NCI-H345 (cell line): ENCODE data around the gene GOLGA8B.
"Not testable (repeated sequence)": the region's sequence is repeated elsewhere in the genome, so short reads cannot be mapped to it uniquely, and the experiment has no call there.

Experiments used
- DNase-seq: peaks from one replicate; lab custom pipeline; 2025; lab: John Stamatoyannopoulos, UW

Gene GOLGA8B

DNA sequence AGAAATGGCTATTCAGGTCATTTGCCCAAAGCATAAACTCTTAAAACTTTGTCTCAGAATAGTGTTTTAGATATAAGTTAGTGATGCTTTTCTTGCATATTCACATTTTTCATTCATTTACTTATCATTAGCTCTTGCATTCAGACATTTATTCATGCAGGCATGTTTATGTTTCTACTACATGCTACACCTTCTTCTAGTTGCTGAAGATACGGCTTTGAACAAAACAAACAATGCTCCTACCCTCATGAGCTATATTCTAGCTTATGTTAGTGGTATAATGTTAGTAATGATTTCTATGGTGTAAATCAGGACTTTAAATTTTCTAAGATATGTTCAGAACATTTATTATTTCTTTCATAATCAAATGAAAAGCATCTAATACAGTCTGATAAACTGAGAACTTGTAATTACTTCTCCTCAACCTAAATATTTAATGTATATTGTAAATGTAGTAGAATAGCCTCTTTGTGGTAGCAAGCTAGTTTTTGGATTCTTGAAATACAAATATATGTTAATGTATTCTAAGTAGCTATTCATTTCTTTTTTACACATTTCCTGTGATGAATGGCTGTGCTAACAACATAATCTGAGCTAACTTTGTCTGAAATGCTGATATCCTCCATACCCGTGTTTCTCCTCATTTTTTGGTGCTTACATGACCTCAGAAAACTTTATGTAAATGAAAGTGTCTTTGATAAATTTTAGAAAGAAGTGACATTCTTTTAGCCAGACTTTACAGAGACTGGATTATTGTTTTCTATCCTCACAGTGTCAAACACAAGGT is 15.5 kb upstream of the GOLGA8B start:
- DNase-seq = no peak

DNA sequence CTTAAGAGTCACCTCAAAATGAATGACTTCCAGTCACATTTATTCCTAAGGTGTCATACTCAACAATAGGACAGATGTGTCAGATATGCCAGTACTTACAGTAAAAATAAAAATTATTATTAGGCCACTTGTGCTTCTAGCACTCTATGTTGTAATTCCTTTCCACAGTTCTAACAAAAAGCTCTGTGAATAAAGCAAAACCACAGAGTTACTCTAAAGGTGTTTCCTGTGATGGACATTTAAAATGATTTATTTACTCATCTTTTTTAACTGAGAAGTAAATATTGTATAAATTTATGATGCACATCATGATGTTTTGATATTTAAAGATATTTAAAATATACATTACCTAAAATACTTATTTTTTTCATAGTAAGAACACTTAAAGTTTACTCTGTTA is 13.9 kb upstream of the GOLGA8B start:
- no peak for DNase-seq

DNA sequence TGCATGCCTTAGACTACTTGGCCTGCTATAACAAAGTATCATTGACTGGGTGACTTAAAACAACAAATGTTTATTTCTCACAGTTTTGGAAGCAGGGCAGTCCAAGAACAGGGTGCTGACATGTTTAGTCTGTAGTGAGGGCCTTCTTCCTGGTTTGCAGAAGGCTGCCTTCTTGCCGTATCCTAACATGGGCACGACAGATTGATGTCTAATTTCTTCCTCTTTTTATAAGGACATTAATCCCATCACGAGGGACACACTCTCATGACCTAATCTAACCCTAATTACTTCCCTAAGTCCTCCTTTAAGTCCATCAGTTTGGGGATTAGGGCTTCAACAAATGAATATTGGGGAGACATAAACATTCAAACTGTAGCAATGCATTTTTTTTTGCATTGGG is 10.9 kb upstream of the GOLGA8B start:
- DNase-seq = no peak

DNA sequence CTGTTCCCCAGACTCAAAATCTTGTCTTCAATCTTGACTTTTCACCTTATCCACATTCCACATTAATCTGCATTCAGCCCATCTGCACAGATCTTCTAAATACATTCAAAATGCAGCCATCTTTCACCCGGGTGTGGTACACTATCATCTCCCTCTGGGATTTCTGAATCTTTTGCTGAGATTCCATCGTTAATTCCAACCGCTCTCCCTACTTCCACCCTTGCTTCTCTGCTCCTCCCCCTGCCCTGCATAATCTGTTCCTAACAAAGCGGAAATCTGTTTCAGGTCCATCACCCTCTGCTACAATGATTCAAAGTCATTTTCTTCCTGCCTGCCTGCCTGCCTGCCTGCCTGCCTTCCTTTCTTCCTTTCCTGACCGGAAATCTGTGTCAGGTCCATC is 7.9 kb upstream of the GOLGA8B start:
- DNase-seq = no peak

DNA sequence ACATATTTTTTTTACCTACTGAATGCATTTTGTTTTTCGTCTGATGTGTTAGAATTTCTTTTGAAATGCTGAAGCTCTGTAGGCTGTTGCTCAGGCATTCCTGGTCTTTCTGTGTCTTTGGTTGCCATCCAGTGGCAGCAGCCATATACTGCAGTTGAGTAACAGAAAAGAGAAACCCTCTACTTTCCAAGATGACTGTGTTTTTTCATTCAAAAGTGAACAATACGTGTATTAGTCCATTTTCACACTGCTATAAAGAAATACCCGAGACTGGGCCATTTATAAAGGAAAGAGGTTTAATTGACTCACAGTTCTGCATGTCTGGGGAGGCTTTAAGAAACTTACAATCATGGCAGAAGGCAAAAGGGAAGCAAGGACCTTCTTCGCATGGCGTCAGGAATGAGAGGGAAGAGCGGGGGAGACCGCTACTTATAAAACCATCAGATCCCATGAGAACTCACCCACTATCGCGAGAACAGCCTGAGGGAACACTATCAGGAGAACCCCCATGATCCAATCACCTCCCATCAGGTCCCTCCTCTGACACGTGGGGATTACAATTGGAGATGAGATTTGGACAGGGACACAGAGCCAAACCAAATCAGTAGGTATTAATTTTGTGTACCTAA is 4.7 kb upstream of the GOLGA8B start:
- peak; percentile 72 for DNase-seq

DNA sequence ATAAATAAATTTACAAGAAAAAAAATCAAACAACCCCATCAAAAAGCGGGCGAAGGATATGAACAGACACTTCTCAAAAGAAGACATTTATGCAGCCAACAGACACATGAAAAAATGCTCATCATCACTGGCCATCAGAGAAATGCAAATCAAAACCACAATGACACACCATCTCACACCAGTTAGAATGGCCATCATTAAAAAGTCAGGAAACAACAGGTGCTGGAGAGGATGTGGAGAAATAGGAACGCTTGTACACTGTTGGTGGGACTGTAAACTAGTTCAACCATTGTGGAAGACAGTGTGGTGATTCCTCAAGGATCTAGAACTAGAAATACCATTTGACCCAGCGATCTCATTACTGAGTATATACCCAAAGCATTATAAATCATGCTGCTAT is 2.5 kb upstream of the GOLGA8B start:
- DNase-seq = not testable (repeated sequence)

DNA sequence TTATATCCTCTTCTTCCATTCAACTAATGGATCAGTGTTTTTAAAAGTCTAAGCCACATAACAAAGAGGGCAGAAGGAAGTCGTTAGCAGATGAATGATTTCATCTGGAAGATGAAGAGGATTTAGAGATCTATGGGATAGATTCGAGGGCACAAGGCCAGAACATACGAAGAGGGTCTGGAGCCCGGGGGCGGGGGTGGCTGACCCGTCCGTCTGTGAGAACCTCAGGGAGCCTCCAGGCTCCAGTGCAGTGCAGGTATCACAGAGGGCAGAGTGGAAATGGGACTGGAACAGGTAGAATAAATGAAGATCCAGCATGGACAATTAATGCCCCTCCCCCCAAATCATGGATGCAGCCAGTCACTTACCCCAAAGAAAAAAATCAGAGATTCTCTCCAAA is 1.5 kb upstream of the GOLGA8B start:
- no peak for DNase-seq

DNA sequence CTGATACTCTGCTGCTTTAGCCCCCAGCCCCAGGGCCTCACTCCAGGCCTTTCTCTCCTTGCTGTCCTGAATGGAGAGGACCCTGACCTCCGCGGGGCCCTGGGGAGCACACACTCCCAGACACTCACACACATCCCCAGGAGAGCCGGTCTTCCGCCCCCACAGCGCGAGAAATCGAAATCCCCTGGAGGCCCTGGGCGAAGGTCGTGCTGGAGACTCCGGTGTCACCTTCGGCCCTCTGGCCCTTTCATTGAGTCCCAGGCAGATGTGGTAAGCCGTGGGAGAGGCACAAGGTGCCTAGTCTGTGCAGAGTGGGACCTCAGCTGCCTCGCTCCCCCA is 848 bp upstream of the GOLGA8B start:
- no peak for DNase-seq

DNA sequence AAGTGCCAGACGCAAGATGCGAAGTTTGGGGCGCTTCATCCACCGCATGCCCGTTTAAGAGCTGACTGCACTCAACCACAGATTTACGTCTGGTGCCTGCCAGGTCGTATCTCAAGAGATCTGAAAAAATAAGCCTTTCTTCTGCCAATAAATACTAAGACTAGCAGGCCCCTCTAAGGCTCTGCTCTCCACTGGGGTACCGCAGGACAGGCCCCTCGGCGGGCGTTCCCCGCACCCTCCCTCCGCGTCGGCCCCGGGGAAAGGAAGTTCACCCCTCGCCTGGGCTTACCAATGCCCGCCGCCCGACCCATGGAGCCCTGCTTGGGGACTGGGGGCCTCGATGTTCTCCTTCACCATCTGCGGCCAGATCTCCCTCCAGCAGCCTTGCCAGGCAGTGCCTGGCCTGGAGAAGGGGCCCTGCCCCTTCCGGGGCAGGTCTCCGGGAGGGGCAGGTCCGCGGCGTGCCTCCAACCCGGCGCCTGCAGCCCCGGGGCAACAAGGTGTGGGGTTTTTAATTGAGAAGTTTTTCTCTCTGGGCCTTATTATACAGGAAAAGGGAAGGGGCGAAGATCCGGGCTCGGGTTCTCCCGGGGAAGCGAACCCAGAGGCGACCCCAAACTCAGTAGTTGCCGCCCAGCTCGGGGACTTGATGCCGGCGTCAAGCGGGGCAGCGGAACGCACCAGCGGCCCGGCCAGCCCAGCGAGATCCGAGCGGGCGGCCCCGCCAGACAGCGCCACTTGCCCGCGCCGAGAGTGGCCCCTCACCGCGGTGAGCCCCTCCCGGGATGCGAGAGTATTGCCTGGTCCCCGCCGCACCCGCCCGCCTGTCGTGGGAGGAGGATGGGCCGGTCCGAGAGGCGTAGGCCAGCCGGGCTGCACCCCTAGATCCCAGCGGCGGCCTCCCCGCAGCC is 735 bp downstream of the GOLGA8B start:
- DNase-seq = peak; percentile 21

DNA sequence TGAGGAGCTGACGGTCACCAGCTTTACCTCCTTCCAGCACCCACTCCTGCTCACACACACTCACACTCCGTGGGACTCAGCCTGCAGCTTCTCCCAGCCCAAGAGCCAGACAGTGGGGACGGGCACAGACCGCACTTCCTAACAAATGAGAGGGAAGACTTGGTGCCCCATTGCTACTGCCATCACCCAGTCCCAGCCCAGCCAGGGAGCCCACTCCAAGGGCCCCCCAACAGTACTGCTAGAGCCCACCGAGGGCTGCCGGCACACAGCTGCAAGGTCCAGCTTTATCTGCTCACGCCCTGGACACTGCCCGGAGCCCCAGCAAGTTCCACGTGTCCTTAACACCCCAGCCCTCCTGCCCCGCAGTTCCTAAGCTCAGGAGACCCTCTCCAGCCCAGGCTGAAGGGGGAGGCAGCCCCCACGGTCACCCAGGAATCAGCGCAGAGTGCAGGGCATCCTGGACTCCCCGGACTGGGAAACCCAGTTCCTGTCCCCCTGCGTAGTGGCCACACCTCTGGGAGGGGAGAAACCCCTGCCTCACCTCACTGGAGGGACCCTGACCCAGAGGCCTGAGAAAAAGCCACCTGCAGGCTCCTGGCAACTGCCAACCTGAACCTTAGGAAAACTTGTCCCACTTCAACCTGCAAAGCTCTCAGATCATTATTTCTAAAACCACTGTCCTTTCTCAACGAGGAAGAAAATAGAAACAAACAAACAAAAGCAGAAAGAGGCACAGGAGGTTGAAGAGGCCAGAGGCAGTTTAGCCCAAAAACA is 1.6 kb downstream of the GOLGA8B start:
- not testable (repeated sequence) for DNase-seq

DNA sequence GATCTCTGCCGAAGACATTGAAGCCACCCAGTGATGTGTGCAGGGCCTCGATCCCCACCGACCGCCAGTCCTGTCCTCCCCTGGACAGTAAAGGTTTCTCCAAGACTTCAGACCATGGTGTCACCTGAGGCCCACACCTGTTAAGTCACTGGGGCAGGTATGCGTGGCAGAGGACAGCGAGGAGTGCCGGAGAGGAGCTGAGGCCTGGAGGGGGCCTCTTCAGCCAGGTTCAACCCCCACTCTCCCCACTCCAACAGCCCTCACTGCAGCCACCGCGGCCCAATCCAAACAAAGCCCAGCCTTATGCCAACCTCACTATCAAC is 2.4 kb downstream of the GOLGA8B start:
- DNase-seq = no peak

DNA sequence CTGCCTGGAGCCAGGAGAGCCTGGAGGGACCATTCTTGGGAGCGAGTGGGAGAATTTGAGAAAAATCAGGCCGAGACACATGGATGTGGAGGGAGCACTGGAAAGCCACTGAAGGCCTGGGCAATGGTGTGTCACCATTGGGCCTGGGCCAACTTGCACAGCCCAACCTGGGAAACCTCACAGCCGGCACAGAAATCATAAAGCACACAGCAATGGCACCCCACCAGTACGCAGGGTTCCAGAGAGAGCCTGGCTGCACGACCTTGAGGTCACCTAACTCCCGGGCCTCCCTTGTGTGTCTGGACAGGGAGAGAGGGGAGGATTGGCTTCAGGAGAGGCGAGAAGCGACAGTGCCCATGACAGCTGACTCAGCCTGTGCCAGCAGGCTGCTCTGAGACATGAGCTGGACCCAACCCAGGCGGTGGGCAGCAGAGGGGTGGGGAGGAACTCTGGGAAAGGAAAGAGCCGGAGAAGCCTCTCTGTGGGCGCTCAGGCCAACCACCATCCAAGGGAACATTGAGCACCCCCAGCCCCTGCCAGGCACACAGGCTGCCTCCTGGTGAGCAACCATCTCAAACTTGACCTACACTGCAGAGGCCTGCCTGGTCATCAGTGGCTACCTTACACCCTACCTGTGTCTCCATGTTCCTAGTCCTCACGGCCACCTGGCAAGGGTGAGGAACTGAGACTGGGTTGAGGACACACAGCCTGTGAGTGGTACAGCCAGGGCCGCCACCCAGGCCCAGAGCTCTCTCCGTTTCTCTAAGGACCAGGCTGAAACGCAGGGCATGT is 3.0 kb downstream of the GOLGA8B start:
- not testable (repeated sequence) for DNase-seq

DNA sequence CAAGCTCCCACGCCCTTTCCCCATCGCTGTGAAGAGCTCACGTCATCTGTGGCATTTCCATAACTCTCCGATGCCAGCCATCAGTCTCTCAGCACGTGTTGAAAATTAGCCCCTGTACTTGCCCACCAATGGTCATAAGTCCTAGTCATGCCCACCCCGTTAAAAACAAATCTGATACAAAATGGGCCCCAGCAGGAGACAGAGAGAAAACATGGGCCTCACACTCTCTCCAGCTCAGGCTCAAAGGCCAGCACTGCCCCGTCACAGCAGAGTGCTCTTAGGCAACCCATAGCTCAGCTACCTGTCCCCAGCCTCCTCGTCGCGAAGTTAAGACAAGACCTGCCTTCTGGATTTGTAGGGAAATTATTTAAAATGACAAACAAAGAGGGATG is 5.2 kb downstream of the GOLGA8B start:
- DNase-seq = no peak

DNA sequence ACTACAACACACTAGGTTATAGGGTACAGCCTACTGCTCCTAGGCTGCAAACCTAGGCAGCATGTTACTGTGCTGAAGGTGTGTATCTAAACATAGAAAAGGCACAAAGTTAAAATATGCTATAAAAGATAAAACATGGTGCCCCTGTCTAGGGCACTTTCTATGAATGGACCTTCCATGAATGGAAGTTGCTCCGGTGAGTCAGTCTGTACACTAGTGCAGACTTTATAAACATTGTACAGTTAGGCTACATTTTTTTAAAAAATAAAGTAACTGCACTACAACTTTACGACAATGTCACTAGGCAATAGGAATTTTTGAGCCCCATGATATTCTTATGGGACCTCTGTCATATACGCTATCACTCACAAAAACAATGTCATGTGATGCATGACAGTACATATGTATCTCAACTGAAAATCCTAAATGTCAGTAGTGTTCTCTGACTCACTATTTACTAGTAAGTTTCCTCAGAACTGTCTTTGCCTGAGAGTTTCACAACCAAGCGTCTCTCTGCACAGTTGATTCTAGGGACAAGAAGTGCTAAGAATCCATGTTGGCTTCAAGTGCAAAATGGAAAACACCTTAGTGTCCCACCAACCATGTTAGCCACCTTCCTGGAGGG is 5.7 kb downstream of the GOLGA8B start:
- not testable (repeated sequence) for DNase-seq

DNA sequence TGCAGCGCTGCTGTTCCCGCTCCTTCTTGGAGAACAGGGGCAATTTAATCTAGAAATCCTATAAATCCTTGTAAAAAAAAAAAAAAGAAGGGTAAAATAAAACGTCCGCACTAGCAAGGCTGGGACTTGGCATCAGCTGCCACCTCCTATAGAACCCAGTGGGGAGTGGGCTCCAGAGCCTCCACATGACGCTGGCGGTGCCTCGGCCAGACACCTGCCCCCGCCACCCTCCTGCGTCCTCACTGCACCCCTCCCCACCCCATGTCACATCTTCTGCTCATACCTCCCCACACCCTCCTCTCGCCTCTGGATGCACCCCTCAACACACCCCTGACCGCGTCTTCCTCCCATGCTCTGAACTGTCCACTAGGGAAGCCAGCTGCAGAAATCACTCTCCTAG is 8.4 kb downstream of the GOLGA8B start:
- not testable (repeated sequence) for DNase-seq

DNA sequence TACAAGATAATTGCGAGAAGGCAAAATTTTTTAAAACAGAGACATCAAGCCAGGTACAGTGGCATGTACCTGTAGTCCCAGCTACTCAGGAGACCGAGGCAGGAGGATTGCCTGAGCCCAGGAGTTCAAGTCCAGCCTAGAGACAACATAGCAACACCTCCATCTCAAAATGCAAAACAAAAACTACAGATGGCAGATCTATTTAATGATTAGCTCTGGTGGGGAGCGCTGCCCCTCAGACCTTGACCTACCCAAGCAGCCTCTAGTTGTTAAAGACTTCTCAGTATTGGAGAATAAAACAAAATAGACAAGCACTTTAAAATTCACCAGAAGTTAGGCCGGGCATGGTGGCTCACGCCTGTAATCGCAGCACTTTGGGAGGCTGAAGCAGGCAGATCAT is 10.5 kb downstream of the GOLGA8B start:
- DNase-seq = not testable (repeated sequence)

DNA sequence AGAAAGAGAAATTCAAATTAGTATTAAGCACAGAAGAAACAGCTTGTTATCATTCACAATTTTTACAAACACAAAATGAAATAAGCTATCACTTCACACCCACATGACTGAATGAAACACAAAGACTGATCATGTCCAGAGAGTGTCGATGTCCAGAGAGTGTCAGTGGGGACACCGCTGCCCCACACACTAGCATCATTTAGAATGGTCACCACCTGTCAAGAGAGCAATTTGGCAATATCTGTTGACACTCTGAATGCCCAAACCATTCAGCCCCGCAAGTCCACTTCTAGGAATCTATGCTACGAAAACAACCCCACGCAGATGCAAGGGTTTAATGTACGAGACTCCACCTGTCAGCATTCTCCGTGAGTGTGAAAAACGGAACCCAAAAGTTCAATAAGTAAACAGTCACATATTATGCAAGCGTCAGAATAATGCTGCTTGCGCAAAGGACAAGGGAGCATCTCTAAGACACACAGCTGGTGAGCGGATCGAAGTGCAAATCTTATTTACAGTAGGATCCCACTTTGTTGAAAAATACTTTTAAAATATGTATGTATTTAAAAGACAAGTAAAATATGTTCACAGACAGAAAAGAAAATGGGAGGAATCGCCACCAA is 11.3 kb downstream of the GOLGA8B start:
- DNase-seq = not testable (repeated sequence)

DNA sequence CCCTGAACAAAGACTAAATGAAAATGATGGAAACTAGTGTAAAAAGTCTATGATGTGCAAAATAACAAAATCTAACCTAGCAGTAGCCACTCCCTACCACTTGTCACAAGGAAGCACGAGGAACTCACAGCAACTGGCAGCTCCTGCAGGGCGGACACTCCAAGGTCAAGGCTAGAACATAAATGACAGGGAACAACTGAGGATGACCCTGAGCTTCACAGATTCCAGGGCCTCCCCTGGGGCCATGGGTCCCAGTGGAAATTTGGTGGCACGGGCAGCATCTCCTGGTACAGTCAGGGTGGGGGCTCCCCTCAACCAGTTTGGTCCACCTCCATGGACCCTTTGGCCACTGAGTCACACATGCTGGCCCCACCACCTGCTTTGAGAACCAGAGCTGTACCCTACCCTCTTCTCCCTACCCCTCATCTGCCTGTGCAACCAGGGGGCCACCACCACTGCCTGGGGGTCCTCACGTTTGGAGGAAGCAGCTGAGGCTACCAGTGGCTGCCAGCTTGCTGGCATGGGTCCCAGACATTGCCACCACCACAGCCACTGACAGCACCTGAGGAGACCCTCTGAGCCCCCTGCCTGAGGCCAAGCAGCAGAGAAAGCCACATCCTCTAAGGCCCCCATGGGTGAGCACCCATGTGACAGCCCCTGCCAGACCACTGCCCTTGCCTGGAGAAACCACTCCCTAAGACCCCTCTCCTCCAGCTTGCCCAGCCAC is 13.6 kb downstream of the GOLGA8B start:
- not testable (repeated sequence) for DNase-seq

DNA sequence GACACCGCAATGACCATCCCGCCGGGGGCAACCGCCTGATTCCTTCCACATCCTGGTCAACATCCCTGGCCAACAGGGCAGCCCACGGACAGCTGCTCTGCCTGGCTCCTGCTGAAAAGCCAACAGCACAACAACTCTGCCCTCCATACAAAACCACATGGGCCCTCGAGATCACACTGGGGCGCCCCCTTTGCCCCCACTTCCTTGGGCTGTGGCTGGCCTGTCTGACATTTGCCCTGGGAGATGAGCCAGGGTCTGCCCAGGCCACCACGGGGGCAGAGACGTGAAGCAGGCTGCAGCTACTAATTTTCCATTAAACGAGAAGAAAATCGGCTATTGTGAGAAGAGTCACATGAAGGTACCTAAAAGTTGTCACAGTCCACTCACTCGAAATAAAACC is 16.3 kb downstream of the GOLGA8B start:
- not testable (repeated sequence) for DNase-seq

DNA sequence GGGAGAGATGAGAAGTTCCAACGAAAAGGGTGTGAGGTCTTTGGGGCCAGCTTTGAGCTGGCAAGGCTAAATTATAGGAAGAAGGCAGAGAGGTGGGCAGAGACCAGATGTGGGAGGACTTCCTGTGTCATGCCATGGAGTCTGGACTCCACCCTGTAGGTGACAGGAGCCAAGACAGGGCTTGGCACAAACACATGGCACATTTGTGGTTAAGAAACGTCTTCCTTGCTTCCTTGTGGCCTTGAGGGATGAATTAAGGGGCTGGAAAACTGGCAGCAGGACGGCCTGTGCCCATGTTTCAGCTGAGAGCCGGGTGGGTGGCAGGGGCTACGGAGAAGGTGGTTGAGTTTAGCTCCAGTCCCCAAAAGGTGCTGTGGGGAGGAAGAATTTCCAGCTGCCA is 18.7 kb downstream of the GOLGA8B start:
- not testable (repeated sequence) for DNase-seq
